Liver (tissue), 3 donors: ENCODE data around the gene CLEC3B.

Experiments used
- CTCF ChIP-seq: fragments of 150-350 bp; IDR thresholded peaks from 2 replicates; pipeline ENCODE4 v1.5.1; 2017; ENCODE audit warnings: improper control_type of control experiment, low read depth, low read length; ENCODE audit not compliant: missing input control
- RAD21 ChIP-seq, 2 donors: IDR thresholded peaks; 2 replicates each; pipeline ENCODE4 v1.6.1; 2016; ENCODE audit warnings: antibody characterized with exemption in 2 of 2, mild to moderate bottlenecking in 2 of 2
- SP1 ChIP-seq: IDR thresholded peaks from 2 replicates; pipeline ENCODE4 v1.6.1; 2018; ENCODE audit warnings: antibody characterized with exemption, mild to moderate bottlenecking
- donor health status: healthy.
- donor health status: healthy.

DNA sequence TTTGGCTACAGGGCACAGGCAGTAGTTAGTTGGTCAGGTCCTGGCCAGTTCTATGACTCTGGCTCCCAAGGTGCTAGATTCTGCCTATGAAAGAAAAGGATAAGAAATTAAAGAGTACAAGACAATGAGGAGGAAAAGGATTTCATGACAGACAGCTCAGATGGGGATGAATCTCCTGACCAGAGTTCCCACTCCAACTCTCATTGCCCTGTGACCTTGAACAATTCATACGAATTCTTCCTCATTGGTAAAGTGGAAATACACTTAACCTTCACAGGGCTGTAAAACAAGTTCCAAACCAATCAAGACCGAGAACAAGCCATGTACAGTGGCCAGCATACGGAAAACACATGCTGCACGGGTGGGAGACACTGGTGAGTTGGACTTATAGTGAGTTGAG, 23.7 kb downstream of the CLEC3B start:
- TF ChIP-seq RAD21 (IDR thresholded peaks at IDR 0.05) (no peak), CTCF (no peak), SP1 (no peak)
